D721Med (cell line): ENCODE results near the gene GALNT17.

Source experiments
- DNase-seq: peaks from one replicate; pipeline ENCODE4 v3.0.0; 2011; ENCODE audit warnings: low spot score; ENCODE audit not compliant: insufficient read length
- FAIRE-seq: peaks from 2 replicates; lab custom pipeline; 2011; peaks lifted over from hg19 to GRCh38; lab: Jason Lieb, UNC
- TF ChIP-seq, protein P1 (sequence below): IDR thresholded peaks from 2 replicates; pipeline ENCODE4 v1.5.1; 2012; ENCODE audit warnings: mild to moderate bottlenecking, control low read depth; ENCODE audit not compliant: insufficient read depth; ENCODE audit errors: missing control alignments

The GALNT17 gene

DNA sequence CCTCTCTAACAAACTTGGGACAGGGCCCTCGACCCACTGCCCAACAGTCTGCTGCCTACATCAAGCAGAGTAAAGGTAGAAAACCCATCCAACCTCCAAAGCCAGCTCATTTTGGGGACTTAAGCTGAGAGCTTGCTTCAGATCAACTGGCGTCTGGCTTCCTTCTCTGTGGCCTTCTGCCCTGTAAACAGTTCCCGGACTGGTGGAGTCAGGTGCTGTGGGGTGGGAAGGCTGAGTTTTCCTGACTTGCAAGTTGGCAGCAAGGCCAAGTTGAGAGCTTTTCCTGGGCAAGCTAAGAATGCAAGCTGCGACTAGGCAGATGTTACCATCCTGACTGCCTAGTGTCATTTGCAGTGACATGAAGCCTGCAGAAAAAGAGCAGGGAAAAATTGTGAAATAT lies 3.7 kb downstream of the GALNT17 start:
- FAIRE-seq, result no peak
- TF ChIP-seq, protein P1, sequence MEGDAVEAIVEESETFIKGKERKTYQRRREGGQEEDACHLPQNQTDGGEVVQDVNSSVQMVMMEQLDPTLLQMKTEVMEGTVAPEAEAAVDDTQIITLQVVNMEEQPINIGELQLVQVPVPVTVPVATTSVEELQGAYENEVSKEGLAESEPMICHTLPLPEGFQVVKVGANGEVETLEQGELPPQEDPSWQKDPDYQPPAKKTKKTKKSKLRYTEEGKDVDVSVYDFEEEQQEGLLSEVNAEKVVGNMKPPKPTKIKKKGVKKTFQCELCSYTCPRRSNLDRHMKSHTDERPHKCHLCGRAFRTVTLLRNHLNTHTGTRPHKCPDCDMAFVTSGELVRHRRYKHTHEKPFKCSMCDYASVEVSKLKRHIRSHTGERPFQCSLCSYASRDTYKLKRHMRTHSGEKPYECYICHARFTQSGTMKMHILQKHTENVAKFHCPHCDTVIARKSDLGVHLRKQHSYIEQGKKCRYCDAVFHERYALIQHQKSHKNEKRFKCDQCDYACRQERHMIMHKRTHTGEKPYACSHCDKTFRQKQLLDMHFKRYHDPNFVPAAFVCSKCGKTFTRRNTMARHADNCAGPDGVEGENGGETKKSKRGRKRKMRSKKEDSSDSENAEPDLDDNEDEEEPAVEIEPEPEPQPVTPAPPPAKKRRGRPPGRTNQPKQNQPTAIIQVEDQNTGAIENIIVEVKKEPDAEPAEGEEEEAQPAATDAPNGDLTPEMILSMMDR, result no peak
- DNase-seq, result no peak

DNA sequence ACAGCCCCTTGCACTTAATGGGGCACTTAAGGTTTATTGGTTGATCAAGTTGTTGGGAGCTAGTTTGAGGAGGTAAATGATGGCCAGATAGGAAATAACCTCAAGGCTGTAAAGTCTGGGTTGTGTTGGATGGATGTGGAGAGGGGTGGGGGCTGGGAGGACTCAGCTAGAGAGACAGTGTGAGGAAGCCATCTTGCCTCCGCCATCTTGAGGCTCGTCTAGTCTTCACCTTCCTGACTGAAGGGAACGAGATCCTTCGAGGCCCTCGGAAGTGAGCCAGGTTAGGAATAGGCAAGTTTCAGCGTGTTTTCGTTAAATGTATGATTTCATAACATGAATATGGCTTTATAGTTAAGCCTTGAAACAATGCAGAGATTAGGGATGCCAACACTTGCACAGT lies 5.5 kb downstream of the GALNT17 start:
- TF ChIP-seq, protein P1, result no peak
- no peak for DNase-seq

DNA sequence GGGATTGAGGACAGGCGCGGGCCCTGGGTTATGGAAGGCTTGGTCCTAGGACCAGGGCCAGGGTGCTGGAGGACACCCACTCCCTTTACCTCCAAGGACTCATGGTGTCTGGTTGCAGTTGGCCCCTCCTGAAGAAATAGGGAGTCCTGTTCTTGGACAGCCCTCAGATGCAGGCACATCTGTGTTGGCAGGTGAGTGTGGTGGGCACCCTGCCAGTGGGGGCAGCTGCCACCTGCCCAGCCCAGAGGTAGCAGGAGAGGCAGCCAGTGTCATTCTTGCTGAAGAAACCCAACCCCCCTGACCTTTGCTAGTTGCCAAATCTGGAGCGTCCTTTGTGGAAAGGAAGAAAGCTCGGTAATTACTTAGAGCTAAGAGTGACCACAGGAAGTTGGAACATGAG lies 8.3 kb downstream of the GALNT17 start:
- DNase-seq, result no peak
- TF ChIP-seq, protein P1, result no peak
- FAIRE-seq, result no peak

More for the DNA sequence above, 5.5 kb downstream of the GALNT17 start:
- FAIRE-seq, result no peak

DNA sequence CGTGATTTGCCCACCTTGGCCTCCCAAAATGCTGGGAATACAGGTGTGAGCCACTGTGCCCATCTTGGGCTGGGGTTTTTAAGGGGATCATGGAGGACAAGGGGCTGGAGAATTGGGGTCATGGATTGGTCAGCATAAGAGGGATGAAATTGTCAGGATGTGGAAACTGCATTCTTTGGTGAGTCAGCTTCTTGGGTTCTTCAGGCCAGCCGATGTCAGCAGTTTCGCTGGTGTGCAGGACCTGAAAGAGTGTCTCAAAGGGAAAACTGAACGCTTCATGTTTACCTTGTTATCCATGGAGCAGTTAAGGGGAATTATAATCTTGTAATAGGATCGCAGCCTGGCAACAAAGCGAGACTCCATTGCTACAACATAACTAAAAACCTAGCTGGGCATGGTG lies 13.0 kb downstream of the GALNT17 start:
- no peak for FAIRE-seq
- no peak for DNase-seq
- TF ChIP-seq, protein P1, result no peak

DNA sequence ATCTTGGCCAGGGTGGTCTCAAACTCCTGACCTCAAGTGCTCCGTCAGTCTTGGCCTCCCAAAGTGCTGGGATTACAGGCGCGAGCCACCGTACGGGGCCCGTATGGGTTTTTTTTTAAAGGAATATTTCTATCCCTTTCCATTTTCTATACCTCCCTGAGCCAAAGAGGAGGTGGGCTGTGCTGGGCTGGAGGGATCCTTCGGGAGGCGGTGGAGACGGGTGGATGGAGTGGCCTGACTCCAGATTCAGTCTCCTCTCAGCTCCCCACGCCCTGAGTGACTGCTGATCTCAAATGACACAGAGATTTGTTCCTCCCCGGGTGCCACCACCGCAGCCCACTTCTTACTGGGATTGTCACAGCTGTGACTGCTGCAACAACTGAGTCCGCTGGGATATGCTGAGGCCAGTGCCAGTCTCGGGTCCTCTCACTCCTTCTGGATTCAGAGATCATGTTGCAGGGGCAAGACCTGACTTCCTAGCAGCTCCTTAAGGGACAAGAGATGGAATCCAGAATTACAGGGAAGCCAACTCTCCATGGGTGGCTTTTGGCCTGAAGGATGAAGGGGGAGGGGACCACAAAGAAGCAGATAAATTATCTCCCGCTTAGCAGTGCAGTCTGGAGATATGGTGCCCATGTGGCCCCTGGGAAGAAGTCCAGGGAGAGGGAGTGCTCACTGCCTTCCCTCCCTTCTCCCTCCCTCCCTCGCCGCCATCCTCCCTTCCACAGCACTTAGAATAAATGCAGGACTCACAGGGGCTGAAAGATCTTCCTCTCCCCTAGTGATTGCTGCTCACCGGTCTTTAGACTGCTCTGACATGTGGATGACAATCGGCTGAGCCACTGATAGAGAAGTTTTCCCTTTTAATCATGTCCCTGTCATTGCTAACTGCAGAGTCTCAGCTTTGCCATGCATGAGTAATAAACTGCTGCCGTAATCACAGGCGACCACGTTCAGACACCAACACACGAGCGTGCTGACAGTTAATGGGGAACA lies 14.3 kb downstream of the GALNT17 start:
- TF ChIP-seq, protein P1, result no peak
- no peak for FAIRE-seq
- DNase-seq, result no peak

DNA sequence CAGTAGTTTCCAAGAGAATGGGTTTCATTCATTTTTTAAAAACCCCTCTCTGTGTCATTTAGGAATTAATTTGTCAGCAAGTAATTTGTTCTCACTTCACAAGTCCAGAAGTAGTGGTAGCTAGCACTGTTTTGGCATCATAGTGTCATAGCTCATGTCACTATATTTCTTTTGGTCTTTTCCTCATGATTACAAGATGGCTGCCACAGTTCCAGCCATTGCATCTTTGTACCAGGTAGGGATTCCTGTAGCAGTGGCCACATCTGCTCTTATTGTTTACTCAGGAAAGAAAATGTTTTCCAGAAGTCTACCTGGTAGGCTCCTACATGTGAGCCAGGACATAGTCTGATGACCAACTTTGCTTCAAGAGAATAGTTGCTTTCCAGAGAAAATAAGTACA lies 16.2 kb downstream of the GALNT17 start:
- no peak for DNase-seq
- FAIRE-seq, result no peak
- TF ChIP-seq, protein P1, result no peak

DNA sequence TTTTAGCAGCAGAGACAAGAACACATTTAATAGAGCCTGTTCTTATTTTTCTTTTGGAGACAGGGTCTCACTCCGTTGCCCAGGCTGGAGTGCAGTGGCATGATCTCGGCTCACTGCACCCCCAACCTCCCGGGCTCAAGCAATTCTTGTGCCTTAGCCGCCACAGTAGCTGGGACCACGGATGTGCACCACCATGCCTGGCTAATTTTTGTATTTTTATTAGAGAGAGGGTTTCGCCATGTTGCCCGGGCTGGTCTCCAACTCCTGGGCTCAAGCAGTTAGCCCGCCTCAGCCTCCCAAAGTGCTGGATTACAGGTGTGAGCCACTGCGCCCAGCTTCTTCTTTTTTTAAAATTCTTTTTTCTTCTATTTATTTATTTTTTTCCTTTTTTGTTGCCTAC lies 23.3 kb downstream of the GALNT17 start:
- FAIRE-seq (no peak), DNase-seq (no peak)
- TF ChIP-seq, protein P1, result no peak
